GM10847 (cell line): ENCODE data around the gene CAMTA2.
A peak's percentile ranks its signal among the peaks of the same experiment; 100 is the strongest.

Experiments used
- POLR2A ChIP-seq: IDR thresholded peaks from 2 replicates; pipeline ENCODE4 v1.6.1; 2011; ENCODE audit not compliant: insufficient read length; ENCODE audit errors: extremely low read depth

The CAMTA2 gene

GRCh38 chr17:5019475-5019956 lies 32.0 kb upstream of the CAMTA2 start:
- TF ChIP-seq POLR2A, result no peak

GRCh38 chr17:5014357-5014756 lies 26.9 kb upstream of the CAMTA2 start:
- no peak for TF ChIP-seq POLR2A

DNA sequence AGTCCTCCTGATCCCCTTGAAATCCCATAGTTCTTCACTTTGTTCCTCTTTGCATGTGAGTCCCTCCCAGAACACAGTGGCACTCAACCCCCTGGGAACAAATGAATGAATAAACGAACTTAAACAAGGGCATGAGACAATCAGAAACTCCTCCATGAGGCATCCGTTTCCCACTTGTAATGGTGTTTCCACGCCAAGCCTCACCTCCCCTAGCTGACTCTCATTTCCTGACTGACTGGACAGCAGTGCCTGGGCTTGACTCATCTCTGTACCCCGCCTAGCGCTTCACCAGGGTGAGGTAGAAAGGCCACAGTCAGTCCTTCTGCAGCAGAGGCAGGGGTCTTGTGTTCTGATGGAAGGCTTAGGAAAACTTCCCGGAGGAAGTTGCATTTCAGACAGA lies 24.5 kb upstream of the CAMTA2 start:
- TF ChIP-seq POLR2A, result no peak

DNA sequence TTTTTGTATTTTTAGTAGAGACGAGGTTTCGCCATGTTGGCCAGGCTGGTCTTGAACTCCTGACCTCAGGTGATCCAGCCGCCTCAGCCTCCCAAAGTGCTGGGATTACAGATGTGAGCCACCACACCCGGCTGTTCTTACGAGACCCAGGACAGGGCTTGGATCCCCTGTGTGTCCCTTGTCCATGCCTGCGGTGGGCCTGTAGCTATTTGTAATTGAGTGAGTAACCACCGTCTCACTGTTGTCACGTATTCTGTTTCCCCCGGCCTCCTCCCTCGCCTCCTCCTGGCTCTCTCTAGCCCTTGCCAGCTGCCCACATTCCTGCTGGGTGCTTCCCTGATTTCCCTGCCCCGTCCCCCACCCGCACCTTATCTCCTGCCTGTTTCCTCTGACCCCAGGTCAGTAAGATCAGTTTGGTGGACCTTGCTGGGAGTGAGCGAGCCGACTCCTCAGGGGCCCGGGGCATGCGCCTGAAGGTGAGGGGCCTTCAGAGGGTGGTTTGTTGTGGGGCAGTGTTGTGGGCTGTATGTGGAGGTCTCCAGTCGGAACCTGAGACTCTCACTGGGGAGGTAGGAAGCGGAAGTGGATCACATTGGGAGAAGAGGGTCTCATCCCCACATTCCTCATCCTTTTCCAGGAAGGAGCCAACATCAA lies 15.9 kb upstream of the CAMTA2 start:
- no peak for TF ChIP-seq POLR2A

DNA sequence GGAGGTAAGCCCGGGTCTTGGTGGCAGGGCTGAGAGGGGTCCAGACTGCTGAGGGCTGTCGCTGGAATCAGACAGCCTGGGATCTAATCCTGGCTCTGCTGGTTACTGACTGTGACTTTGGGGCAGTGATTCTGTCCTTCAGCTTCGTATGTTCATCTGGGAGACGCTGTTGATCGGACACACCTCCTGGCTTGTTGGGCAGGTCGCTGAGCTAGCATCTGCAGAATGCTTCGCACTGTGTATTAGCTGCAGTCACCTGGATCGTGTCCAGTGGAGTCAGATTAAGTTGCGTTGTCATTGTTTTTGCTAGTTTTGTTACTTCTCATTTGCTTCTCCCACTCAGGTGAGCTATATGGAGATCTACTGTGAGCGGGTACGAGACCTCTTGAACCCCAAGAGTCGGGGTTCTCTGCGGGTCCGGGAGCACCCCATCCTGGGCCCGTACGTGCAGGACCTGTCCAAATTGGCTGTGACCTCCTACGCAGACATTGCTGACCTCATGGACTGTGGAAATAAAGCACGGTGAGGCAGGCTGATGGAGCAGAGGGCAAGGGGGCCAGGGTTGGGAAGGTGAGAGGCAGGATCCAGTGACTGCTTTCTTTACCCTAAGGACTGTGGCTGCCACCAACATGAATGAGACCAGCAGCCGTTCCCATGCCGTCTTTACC lies 14.8 kb upstream of the CAMTA2 start:
- TF ChIP-seq POLR2A, result no peak

GRCh38 chr17:5000237-5000639 lies 12.8 kb upstream of the CAMTA2 start:
- TF ChIP-seq POLR2A, result no peak

DNA sequence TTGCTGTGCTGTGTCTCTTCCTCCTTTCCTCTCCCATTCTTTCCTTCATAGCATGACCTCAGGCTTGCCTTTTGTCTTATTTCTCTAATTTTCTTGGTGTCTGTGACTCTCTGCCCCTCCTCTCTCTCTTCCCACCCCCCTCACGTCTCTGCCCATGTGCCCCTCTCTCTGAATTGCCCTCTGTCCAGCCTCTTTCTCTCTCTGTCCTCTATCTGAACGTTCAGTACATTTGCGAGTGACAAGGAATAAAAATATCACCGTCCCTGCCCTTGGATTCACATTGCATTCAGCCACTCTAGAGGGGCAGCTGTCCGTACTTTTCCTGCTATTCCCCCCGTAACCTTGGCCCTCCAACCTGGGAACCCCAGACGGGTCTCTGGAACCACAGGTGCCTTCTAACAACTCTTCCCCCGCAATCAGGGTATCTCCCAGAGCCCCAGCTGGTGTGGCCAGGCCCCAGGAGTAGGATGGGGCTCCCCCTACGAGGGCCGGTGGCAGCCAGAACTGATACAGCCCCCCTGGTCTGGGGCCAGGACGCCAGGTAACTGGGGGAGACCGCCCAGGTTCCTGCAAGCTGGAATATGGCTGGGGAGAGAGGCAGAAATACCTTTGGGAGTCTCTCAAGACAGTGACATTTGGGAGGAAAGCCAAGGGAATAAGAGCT lies 12.1 kb upstream of the CAMTA2 start:
- no peak for TF ChIP-seq POLR2A

GRCh38 chr17:4998732-4999429 lies 11.4 kb upstream of the CAMTA2 start:
- TF ChIP-seq POLR2A, result no peak

DNA sequence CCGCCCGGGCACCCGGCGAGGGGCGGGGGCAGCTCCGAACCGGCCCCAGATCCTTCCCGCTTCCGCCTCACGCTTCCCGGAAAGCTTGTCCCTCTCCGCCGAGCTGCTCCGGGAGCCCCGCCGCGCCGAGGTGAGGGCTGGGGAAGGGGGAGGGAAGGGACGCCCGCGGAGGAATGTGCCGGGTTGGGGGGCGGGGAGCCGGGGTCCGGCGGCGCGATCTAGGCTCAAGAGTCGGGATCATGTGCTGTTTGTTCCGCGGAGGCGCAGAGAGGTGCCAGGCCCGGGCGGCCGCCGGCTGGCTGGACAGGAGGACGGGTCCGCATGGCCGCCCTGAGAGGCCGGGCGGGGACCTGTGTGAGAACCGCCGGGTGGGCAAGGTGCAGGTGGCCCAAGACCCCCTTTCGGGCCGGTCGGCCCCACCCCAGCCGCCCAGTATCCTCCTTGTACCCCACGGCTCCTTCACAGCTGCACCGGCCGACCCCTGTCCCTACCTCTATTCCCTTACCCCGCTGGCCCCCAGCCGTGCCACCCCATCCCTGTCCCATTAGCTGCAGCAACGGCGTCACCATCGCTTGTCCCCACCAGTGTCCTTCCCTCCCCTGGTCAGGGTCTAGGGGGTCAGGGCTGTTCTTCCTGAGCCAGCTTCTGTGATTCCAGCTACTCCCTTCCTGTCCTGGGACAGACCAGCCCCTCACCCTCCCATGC lies 10.7 kb upstream of the CAMTA2 start:
- no peak for TF ChIP-seq POLR2A

- TF ChIP-seq POLR2A, result peak; percentile 34
Observed at GRCh38 chr17:4997302-4998026, 10.0 kb upstream of the CAMTA2 start, which contains the start of the genes INCA1 and KIF1C. TSS of gene INCA1 (minus strand) at chr17:4997522. CDS start at chr17:4994437, 3,085 bp downstream. TSS of gene KIF1C (plus strand) at chr17:4997950. CDS start at chr17:5000247, 2,297 bp downstream.

DNA sequence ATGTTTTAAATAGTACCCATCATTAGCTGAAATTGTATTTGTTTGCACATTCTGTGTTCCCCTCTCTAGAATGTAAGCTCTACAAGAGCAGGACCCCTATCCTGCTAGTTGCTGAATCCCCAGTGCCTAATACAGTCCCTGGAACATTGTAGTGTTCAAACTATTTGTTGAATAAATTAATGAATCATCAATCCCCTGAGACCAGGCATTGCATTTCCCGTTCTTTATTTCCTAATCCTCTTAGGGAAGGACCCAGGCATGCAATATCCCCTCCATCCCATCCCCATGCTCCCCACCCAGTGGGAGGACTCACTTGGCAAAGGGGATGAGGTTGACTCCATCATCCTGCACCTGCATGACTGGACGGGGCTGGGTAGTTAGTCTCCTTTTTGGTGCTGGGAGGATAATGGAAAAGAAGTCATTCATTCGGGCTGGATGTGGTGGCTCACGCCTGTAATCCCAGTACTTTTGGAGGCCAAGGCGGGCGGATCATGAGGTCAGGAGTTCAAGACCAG lies 6.7 kb upstream of the CAMTA2 start:
- TF ChIP-seq POLR2A, result no peak

- no peak for TF ChIP-seq POLR2A
Observed at GRCh38 chr17:4987767-4988567, 492 bp upstream of the CAMTA2 start.

DNA sequence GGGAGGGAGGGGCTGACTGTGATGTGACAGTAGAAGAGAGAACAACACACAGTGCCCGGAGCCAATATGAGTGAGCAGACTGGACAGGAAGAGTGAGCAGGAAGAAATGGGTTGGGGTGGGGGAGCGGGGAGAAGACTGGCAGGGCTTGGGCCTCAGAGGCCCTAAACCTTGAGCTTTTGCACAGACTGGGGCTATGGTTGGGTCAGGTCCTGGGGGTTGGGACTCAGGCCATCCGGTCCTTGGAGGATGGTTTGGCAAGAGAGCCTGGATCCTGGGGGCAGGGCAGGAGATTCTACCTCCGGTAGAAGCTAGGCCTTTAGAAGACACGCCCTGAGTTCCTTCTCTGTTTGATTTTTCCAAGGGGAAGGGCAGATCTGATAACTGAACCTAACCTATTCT lies 1.1 kb downstream of the CAMTA2 start:
- TF ChIP-seq POLR2A, result no peak
